ENCODE measurements around the gene ZNF581. TPM values are rescaled to one million over a fixed set of nuclear protein-coding genes. Genes with fewer than 3 reads are reported as not detected.

The ZNF581 gene
- total RNA-seq, 1 donor from 2014 or later = 27.2 TPM

DNA sequence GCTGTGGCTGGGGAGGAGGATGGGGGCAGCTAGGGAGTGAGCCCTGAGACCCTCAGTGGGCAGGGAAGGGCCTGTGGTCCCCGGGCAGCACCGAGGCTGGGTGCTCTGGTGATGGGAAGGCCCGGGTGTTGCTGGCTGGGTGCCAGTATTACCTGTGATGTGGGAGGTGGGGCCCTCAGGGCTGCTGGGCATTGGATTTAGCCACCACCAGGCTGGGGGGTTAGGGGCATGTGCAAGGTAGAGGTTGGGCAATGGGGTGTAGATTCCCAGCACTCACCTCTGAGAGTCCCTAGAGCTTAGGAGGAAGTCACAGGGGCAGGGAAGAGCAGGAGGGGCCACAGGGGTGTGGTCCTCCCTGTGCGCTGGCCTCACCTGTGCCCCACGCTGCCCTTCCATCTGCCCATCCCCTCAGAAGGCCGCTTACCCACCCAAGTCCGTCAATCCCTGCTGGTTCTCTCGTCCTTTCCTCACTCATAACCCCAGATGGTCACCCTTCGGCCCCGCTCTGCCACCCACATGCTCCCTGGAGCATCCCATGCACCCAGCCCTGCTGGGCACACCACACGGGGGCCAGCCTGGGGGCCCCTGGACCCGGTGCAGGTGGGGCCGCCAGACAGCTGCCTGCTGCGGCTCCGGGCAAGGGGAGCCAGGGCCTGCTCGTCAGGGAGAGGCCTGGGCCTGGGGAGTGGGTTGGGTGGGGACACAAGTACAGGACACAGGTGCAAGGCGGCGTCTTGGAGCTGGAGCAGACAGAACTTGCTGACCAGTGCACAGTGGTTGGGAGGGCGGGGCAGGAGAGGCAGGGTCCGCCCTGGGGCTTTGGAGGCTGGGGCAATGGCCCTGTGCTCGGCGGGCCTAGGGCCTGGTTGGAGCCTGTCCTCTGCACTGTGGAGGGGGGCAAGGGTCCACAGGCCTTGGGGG, 44.1 kb downstream of the ZNF581 start:
- TF ChIP-seq, protein P1, sequence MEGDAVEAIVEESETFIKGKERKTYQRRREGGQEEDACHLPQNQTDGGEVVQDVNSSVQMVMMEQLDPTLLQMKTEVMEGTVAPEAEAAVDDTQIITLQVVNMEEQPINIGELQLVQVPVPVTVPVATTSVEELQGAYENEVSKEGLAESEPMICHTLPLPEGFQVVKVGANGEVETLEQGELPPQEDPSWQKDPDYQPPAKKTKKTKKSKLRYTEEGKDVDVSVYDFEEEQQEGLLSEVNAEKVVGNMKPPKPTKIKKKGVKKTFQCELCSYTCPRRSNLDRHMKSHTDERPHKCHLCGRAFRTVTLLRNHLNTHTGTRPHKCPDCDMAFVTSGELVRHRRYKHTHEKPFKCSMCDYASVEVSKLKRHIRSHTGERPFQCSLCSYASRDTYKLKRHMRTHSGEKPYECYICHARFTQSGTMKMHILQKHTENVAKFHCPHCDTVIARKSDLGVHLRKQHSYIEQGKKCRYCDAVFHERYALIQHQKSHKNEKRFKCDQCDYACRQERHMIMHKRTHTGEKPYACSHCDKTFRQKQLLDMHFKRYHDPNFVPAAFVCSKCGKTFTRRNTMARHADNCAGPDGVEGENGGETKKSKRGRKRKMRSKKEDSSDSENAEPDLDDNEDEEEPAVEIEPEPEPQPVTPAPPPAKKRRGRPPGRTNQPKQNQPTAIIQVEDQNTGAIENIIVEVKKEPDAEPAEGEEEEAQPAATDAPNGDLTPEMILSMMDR (conservative IDR thresholded peaks at IDR 0.05; ENCODE audit: low read depth, low read length) = no peak
- H3K4me3 ChIP-seq (ENCODE audit: low read depth, low read length) = no peak overlapping the region
- DNase-seq (ENCODE audit: low read depth) = no peak

DNA sequence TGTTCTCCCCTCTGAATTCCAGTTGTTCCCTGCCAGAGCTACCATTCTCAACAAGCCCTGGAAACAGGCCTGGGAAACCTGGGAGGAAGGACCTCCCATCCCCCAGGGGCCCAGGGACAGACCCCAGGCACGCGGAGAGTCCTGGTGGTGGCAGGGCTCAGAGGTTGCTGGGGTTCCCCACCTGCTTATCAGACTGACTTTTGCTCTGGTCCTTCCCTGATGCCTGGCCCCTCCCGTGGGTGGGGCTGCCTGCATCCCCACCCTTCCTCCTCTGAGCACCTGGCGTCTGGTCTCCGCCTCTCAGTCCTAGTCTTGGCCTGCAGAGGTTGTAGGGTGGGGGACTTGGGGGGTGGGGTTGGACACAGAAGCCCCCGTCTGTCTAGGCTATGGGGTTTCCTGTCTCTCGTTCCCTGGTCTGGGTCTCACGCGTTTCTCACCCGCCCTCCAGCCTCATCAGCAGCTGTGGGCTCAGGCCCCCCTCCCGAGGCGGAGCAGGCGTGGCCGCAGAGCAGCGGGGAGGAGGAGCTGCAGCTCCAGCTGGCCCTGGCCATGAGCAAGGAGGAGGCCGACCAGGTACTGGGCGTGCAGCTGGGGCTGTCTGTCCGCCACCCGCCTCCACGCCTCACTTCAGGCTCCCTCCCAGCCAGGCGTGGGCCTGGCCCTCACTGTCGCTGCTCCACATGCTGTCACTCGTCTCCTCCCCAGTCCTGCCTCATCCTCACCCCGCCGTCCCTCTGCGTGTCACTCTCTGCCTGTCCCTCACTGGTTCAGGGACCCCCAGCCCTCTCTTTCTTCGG, 45.2 kb downstream of the ZNF581 start:
- H3K4me3 ChIP-seq (ENCODE audit: low read depth, low read length) = no peak overlapping the region
- TF ChIP-seq, protein P1 (conservative IDR thresholded peaks at IDR 0.05; ENCODE audit: low read depth, low read length) = no peak
- no peak for DNase-seq (ENCODE audit: low read depth)

DNA sequence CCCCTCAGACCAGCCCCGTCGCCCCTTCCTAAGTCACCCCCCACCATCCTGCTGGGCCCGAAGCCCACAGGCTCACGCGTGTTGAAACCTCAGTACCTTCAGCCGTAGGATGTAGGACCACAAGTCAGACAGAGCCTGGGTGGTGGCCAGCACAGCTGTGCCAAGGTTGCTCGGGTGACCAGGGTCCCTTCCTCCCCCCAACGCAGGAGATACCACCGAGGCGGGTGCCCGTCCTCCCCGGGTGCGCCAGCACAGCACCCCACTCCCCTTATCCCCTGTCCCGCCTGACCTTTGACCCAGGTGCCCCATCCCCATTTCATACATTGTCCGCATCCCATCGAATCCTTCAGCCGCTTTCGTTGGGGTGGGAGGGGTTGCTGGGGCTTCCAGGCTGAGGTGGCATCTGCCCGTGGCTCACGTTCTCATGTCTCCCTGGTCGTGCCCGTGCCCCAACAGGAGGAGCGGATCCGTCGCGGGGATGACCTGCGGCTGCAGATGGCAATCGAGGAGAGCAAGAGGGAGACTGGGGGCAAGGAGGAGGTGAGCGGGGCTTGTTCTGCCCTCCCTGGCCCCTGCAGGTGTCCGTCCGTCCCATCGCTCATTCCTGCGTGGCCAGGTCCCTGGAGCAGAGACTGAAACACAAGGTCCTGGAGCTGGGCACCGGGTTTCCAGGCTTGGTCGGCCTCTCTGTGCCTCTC, 46.1 kb downstream of the ZNF581 start:
- no peak for DNase-seq (ENCODE audit: low read depth)
- TF ChIP-seq, protein P1 (conservative IDR thresholded peaks at IDR 0.05; ENCODE audit: low read depth, low read length) = no peak
- no peak overlapping the region for H3K4me3 ChIP-seq (ENCODE audit: low read depth, low read length)

- DNase-seq (ENCODE audit: low read depth) = no peak
- TF ChIP-seq, protein P1 (conservative IDR thresholded peaks at IDR 0.05; ENCODE audit: low read depth, low read length) = no peak
- no peak overlapping the region for H3K4me3 ChIP-seq (ENCODE audit: low read depth, low read length)
Observed at GRCh38 chr19:55690109-55690768, 46.8 kb downstream of the ZNF581 start.

DNA sequence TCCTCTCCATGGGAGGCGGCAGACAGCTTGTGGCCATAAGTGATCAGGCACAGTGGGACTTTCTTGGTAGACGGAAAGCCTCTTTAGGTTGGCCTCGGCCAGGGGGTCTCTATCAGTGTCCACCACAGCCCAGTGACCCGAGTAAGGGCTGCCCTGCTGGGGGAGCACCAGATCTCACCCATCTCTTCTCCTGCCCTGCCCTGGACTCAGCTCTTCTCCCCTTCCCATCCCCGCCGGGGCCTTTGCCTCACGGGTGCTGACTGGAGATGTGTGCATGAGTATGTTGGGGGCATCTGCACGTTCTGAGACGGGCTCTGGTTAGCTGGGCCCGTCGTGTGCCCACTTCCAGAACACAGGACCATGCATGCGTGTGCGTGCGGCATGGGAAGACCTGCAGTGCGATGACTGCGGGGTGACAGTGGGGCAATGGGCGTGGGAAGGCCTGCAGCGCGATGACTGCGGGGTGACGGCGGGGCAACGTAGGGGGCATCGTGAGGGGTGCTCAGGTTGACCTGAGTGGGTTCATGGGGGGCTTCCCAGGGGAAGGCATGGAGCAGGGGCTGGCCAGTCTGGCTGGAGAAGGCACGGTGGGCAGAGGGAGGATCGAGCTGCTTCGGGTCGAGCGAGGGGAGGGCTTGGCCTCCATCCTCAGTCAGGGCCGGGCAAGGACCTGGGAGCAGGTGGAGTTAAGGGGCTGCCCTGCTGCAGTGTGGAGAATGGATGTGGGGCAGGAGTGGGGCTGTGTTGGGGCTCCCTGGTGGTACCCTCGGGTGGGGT, 47.5 kb downstream of the ZNF581 start:
- no peak overlapping the region for H3K4me3 ChIP-seq (ENCODE audit: low read depth, low read length)
- DNase-seq (ENCODE audit: low read depth) = no peak
- TF ChIP-seq, protein P1 (conservative IDR thresholded peaks at IDR 0.05; ENCODE audit: low read depth, low read length) = no peak
